ENCODE data around the gene EXOC7. TPM values are rescaled to one million over a fixed set of nuclear protein-coding genes. Genes with fewer than 3 reads are reported as not detected.

EXOC7 gene
- total and polyA plus RNA-seq, 12 donors = 65.7 to 145 (median 95.8) TPM

- Histone ChIP-seq H3K4me1 (replicated peaks in 1 of 2) (no peaks in the 10 kb centered on the region), H3K36me3 (replicated peaks in 1 of 2) (peaks cover 0 to 95% of the 10 kb centered on the region in 2 donors), H3K27me3 (no peaks in the 10 kb centered on the region), H3K9me3 (replicated peaks in 1 of 3) (no peaks in the 10 kb centered on the region), H3K27ac (no peak overlapping the region), H3K4me3 (no peak overlapping the region)
- intact Hi-C loops (cut with DNase I) = no loop called here
- WGBS, 4 donors = 89 to 100% (median 94%) methylated on average over 3 of the region's 3 CpGs
- no peak for TF ChIP-seq POLR2A (IDR thresholded peaks at IDR 0.05)
- TF ChIP-seq CTCF (IDR thresholded peaks at IDR 0.05) = no peak
- DNase-seq = no peak
Measured at GRCh38 chr17:76056882-76057281, 46.7 kb downstream of the EXOC7 start.

DNA sequence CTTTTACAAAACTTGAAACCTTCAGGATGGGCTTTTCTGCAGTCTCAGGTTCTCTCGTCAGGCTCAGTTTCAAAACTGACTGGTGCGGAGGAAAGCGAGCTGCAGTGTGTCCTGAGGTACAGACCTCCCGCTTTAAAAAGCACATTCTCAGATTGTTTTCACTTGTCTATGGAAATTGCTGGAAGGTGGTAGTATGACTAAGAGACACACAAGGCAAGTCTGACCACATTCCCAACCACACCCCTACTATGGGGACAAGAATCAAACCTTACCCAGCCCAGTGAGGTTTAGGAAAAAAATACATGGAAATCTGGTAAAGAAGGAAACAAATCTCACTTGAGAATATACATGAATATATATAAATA, 49.5 kb downstream of the EXOC7 start:
- intact Hi-C loops (cut with DNase I) = no loop called here
- H3K9me3 ChIP-seq (replicated peaks in 1 of 3) = no peaks in the 10 kb centered on the region
- 96 to 100% (median 97%) methylated on average over 4 of the region's 4 CpGs for WGBS, 4 donors

DNA sequence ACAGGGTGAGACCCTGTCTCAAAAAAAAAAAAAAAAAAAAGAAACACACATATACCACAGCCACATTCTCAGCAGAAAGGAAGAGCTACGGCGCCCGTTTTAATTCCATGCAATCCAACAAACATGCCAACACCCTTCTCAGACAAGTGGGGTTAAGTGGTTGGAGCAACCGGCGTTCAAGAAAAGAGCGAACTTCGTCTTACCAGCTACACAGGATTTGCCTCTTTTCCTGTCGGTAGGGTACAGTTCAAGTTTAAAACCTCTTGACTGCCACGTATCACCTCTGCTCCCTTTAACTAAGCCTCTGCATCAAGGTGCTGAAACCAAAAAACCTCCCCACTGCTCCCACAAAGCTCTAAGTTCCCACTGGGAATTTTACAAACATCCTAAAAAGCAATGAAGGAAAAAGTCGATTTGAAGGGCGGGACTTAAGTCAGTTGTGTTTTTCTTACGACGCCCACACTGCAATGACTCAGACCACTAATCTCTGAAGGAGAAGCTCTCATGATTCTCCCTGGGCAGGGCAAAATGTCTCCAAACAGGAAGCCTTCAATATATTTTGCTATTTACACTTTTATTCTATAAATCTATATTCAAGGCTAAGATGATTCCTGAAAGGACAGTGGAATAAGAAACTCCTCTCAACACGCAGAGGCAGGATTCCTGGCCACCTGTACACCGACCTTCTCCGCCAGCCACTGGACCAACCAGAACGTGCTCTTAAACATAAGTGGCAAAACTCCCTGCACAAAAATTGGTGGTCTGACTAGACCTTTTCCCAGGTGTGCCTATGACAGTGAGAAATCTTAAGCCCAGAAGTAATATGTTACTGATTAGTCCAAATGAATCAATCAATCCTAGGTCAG, 50.1 kb downstream of the EXOC7 start:
- H3K9me3 ChIP-seq (replicated peaks in 1 of 3) = no peaks in the 10 kb centered on the region
- no peak overlapping the region for H3K27ac ChIP-seq
- no peak overlapping the region for H3K4me3 ChIP-seq
- 78 to 85% (median 81%) methylated on average over 17 of the region's 17 CpGs for WGBS, 4 donors
- TF ChIP-seq CTCF (IDR thresholded peaks at IDR 0.05) (no peak), POLR2A (IDR thresholded peaks at IDR 0.05) (no peak)
- DNase-seq = no peak
- H3K4me1 ChIP-seq (replicated peaks in 1 of 2) = no peaks in the 10 kb centered on the region
- intact Hi-C loops (cut with DNase I) = no loop called here
- H3K36me3 ChIP-seq (replicated peaks in 1 of 2) = peaks cover 0 to 93% of the 10 kb centered on the region in 2 donors
- H3K27me3 ChIP-seq = no peaks in the 10 kb centered on the region

More for the DNA sequence above, 49.5 kb downstream of the EXOC7 start:
- Histone ChIP-seq H3K27ac (no peak overlapping the region), H3K36me3 (replicated peaks in 1 of 2) (peaks cover 0 to 93% of the 10 kb centered on the region in 2 donors), H3K4me3 (no peak overlapping the region), H3K27me3 (no peaks in the 10 kb centered on the region), H3K4me1 (replicated peaks in 1 of 2) (no peaks in the 10 kb centered on the region)
- TF ChIP-seq CTCF (IDR thresholded peaks at IDR 0.05) = no peak
- no peak for TF ChIP-seq POLR2A (IDR thresholded peaks at IDR 0.05)
- DNase-seq = no peak

- intact Hi-C loops (cut with DNase I) = no loop called here
- 85 to 89% (median 89%) methylated on average over 6 of the region's 6 CpGs for WGBS, 4 donors
- Histone ChIP-seq H3K4me1 (replicated peaks in 1 of 2) (no peaks in the 10 kb centered on the region), H3K4me3 (no peak overlapping the region), H3K27me3 (no peaks in the 10 kb centered on the region), H3K9me3 (replicated peaks in 1 of 3) (no peaks in the 10 kb centered on the region), H3K27ac (no peak overlapping the region), H3K36me3 (replicated peaks in 1 of 2) (peaks cover 0 to 93% of the 10 kb centered on the region in 2 donors)
- no peak for DNase-seq
- no peak for TF ChIP-seq POLR2A (IDR thresholded peaks at IDR 0.05)
- TF ChIP-seq CTCF (IDR thresholded peaks at IDR 0.05) = no peak
Measured at GRCh38 chr17:76051561-76051960, 52.0 kb downstream of the EXOC7 start.
